Stimulated activated CD8-positive, alpha-beta memory T cell treated with anti-CD3 and anti-CD28 coated beads, Interleukin-7, amount 100 ng/mL, for 24 hours (primary cell): ENCODE measurements around the gene ETFBKMT.
A peak's percentile ranks its signal among the peaks of the same experiment; 100 is the strongest.

Experiments used
- DNase-seq: peaks from one replicate; pipeline ENCODE4 v3.0.0-alpha.2; 2020; ENCODE audit warnings: low read depth

ETFBKMT gene

GRCh38 chr12:31659087-31659942 is at the start of gene ETFBKMT:
TSS of gene ETFBKMT (plus strand) at chr12:31659688. CDS start at chr12:31661954, 2,266 bp downstream.
- DNase-seq: peak; percentile 80

- DNase-seq: no peak
Measured at GRCh38 chr12:31612819-31613218, 46.7 kb upstream of the ETFBKMT start.

GRCh38 chr12:31618228-31619025 is 41.1 kb upstream of the ETFBKMT start:
- no peak for DNase-seq

GRCh38 chr12:31620311-31620710 is 39.2 kb upstream of the ETFBKMT start:
- DNase-seq: no peak

- DNase-seq: no peak
Measured at GRCh38 chr12:31622038-31622437, 37.5 kb upstream of the ETFBKMT start.

GRCh38 chr12:31626270-31626995 is 33.1 kb upstream of the ETFBKMT start:
- no peak for DNase-seq

- no peak for DNase-seq
Measured at GRCh38 chr12:31627456-31628054, 31.9 kb upstream of the ETFBKMT start.

GRCh38 chr12:31629756-31630732 is 29.4 kb upstream of the ETFBKMT start:
- DNase-seq: no peak

- DNase-seq: no peak
Measured at GRCh38 chr12:31631023-31631724, 28.3 kb upstream of the ETFBKMT start.

- no peak for DNase-seq
Measured at GRCh38 chr12:31631809-31632208, 27.7 kb upstream of the ETFBKMT start.

- no peak for DNase-seq
Measured at GRCh38 chr12:31633464-31633863, 26.0 kb upstream of the ETFBKMT start.

GRCh38 chr12:31634620-31635019 is 24.9 kb upstream of the ETFBKMT start:
- no peak for DNase-seq

- no peak for DNase-seq
Measured at GRCh38 chr12:31641509-31642090, 17.9 kb upstream of the ETFBKMT start.

- DNase-seq: no peak
Measured at GRCh38 chr12:31644536-31644935, 15.0 kb upstream of the ETFBKMT start.

GRCh38 chr12:31645924-31646323 is 13.6 kb upstream of the ETFBKMT start:
- no peak for DNase-seq

GRCh38 chr12:31647086-31647491 is 12.4 kb upstream of the ETFBKMT start:
- DNase-seq: no peak

- no peak for DNase-seq
Measured at GRCh38 chr12:31650918-31651317, 8.6 kb upstream of the ETFBKMT start.

GRCh38 chr12:31651893-31652521 is 7.5 kb upstream of the ETFBKMT start:
- no peak for DNase-seq

GRCh38 chr12:31655208-31655607 is 4.3 kb upstream of the ETFBKMT start:
- DNase-seq: no peak
